ENCODE results near the gene POFUT2. TPM values are rescaled to one million over a fixed set of nuclear protein-coding genes. Genes with fewer than 3 reads are reported as not detected.

Gene POFUT2
- total RNA-seq, 4 donors from 2014 or later: 10.7 to 46.9 (median 20.0) TPM

- peak; percentile 17 to 60 for DNase-seq (ENCODE audit: low spot score in 2 of 2)
- TF ChIP-seq EP300 (IDR thresholded peaks at IDR 0.05): no peak
- no peak for TF ChIP-seq POLR2AphosphoS5 (IDR thresholded peaks at IDR 0.05)
- no peak for TF ChIP-seq POLR2A (IDR thresholded peaks at IDR 0.05)
- no peak for TF ChIP-seq CTCF (IDR thresholded peaks at IDR 0.05)
- no peaks in the 10 kb centered on the region for H3K9me3 ChIP-seq
- H3K27me3 ChIP-seq: no peaks in the 10 kb centered on the region
- peaks cover 12% of the 10 kb centered on the region for H3K4me1 ChIP-seq
- peaks cover 82% of the 10 kb centered on the region for H3K36me3 ChIP-seq
- H3K4me3 ChIP-seq: no peak overlapping the region
- no peak overlapping the region for H3K27ac ChIP-seq
- 87% methylated on average over 19 of the region's 22 CpGs for WGBS
These were observed 5.2 kb downstream of the POFUT2 start for GRCh38 chr21:45282283-45283034.

GRCh38 chr21:45281411-45282282 lies 6.0 kb downstream of the POFUT2 start:
- Histone ChIP-seq H3K27me3 (no peaks in the 10 kb centered on the region), H3K27ac (no peak overlapping the region), H3K36me3 (peaks cover 90% of the 10 kb centered on the region), H3K4me3 (no peak overlapping the region), H3K9me3 (no peaks in the 10 kb centered on the region), H3K4me1 (peaks cover 5% of the 10 kb centered on the region)
- 89% methylated on average over 12 of the region's 32 CpGs for WGBS
- no peak for TF ChIP-seq POLR2AphosphoS5 (IDR thresholded peaks at IDR 0.05)
- TF ChIP-seq POLR2A (IDR thresholded peaks at IDR 0.05): no peak
- TF ChIP-seq CTCF (IDR thresholded peaks at IDR 0.05): no peak
- TF ChIP-seq EP300 (IDR thresholded peaks at IDR 0.05): no peak
- DNase-seq (ENCODE audit: low spot score in 2 of 2): peak; percentile 58 to 75

- Histone ChIP-seq H3K9me3 (no peaks in the 10 kb centered on the region), H3K36me3 (peaks cover 97% of the 10 kb centered on the region), H3K27ac (no peak overlapping the region), H3K4me3 (no peak overlapping the region), H3K27me3 (no peaks in the 10 kb centered on the region), H3K4me1 (peaks cover under 1% of the 10 kb centered on the region)
- 92% methylated on average over 9 of the region's 9 CpGs for WGBS
- TF ChIP-seq EP300 (IDR thresholded peaks at IDR 0.05) (no peak), POLR2AphosphoS5 (IDR thresholded peaks at IDR 0.05) (no peak), CTCF (IDR thresholded peaks at IDR 0.05) (no peak), POLR2A (IDR thresholded peaks at IDR 0.05) (no peak)
- peak in 1 of 2 donors; percentile 27 for DNase-seq (ENCODE audit: low spot score in 2 of 2)
These were observed 6.7 kb downstream of the POFUT2 start for GRCh38 chr21:45280969-45281368.

- H3K27ac ChIP-seq: no peak overlapping the region
- H3K27me3 ChIP-seq: no peaks in the 10 kb centered on the region
- no peaks in the 10 kb centered on the region for H3K4me1 ChIP-seq
- DNase-seq (ENCODE audit: low spot score in 2 of 2): peak; percentile 46 to 65
- H3K9me3 ChIP-seq: no peaks in the 10 kb centered on the region
- no peak overlapping the region for H3K4me3 ChIP-seq
- 94% methylated on average over 28 of the region's 28 CpGs for WGBS
- peaks cover 99% of the 10 kb centered on the region for H3K36me3 ChIP-seq
- TF ChIP-seq POLR2AphosphoS5 (IDR thresholded peaks at IDR 0.05) (no peak), CTCF (IDR thresholded peaks at IDR 0.05) (no peak), EP300 (IDR thresholded peaks at IDR 0.05) (no peak), POLR2A (IDR thresholded peaks at IDR 0.05) (no peak)
These were observed 7.4 kb downstream of the POFUT2 start for GRCh38 chr21:45280178-45280821.
